Superior temporal gyrus (tissue), 1 donor: ENCODE data around the gene CKLF.
"Not testable (repeated sequence)": the region's sequence is repeated elsewhere in the genome, so short reads cannot be mapped to it uniquely, and the experiment has no call there.

Experiments
- DNase-seq: peaks from one replicate; pipeline ENCODE4 v3.0.0-alpha.2; 2016; ENCODE audit errors: extremely low spot score

Gene CKLF

DNA sequence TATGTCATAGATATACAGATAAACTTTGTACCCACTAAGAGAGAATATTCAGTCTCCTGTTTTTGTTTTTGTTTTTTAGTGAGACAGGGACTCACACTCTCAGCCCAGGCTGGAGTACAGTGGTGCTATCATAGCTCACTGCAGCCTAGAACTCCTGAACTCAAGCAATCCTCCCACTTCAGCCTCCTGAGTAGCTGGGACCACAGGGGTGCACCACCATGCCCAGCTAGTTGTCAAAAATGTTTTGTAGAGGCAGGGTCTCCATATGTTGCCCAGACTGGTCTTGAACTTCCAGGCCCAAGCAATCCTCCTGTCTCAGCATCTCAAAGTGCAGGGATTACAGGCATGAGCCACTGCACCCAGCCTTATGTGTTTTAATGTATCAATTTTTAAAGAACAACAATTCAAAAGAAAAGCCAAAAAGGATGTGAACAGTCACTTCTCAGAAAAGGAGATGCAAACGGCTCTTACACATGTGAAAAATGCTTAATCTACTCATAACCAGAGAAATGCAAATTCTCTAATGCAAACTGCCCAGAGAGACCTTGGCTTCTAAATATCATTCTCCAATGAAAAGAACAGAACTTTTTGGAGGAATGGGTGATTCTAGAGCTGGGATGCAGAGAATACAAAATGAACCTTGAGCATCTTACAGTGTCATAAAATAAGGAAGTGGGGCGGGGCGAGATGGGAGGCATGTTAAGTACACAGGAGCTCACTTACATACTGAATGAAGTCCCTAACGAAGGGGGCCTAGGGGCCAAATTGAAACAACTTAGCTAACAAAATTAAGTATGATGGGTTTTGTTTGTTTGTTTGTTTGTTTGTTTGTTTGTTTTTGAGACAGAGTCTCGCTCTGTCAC, 44.8 kb downstream of the CKLF start:
- DNase-seq, result no peak

DNA sequence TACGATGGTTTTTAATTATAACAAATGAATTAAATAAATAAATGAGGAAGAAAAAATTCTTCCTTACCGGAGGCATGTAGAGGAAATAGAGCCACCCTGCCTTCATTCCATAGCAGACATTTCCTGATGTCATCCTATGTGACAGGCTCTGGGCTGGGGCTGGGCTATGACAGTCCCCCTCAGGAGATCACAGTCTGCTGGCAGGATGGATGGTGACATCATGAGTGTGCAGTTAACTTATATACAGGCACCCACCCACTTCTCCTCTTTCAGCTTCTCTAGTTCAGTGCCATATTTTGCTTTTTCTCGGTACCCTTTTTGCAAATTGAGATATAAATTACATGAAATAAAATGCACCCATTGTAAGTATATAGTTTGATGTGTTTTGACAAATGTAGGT, 45.7 kb downstream of the CKLF start:
- no peak for DNase-seq

DNA sequence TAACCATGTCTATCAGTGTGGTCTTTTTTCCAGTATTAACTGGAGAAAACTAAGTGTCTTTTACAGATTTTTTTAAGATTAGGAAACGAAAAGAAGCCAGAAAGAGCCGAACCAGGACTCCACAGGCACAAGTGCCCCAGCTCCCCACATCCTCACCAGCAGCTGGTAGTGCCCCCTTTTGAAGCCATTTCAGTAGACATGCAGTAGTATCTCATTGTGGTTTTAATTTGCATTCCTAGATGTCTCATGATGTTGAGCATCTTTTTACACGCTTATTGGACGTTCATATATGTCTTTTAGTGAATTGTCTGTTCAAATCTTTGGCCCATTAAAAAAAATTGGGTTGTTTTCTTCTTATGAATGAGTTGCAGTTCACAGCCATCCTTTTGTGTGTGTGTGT, 47.4 kb downstream of the CKLF start:
- DNase-seq, result no peak

DNA sequence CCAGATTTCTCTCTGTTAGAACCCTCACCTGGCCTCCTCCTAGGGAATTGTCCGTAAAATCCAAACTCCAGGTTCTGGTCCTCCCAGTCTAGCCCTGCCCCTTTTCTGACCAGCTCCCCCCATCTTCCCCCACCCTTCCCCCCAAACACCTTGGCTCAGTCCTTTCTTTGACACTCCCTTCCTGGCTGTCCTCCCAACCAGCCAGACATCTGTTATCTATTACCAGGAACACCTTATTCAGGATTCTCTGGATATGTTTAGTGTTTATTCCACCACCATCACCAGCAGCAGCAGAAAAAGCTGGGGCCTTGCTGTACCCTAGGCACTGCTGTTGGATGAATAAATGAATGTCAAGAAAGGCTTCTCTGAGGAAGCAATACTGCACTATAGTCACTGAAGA, 48.1 kb downstream of the CKLF start:
- no peak for DNase-seq

DNA sequence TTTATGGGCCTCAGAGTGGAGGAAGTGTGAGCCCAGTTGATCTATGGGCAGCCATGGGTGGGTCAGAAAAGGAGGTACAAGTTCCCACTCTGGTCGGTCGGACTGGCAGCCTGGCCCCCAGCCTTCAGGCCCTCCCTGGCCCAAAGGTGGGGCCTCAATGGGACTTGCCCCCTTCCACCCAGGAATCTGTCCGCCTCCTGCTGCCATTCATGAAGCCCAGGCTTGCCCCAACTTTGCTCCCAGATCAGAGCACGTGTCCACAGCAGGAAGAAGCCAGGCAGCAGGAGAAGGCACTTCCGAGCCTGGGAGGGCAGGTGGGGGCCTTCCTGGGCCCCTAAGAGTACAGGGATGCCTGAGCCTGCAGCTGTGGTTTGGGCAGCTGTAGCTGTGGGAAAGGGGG, 49.1 kb downstream of the CKLF start:
- DNase-seq, result no peak

DNA sequence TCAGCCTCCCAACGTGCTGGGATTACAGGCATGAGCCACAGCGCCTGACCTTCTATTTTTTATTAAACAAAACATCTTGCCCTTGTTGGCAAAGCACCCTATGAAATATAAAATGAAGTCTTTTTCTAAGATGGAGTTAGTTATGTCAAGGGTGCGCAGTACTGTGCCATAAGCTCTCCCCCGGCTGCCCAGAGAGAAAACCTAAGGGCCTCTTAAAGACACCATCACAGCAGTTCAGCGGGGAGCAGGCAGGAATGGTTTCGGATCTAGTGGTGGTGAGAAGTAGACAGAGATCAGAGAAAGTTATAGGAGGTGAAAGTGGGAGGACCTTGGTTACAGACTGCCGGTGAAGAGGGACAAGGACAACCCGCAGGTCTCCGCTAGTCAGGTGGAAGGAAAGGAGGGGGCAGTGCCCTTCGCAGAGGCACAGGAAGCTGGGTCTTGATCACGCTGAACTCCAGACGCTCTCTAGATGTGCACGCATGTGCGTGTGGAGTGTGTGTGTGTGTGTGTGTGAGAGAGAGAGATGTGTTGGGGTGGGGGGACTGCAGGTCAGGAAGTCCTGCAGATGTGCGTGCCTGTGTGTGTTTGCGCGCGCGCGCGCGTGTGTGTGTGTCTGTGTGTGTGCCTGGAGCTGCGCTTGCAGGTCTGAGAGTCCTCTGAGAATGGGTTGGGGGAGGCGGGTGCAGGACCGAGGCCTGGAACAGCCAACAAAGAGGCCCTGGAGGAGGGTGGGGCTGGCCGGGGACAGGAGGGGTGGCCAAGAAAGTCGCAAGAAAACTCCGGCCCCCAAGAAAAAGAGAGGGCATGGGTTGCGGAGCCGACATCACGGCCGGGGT, 51.4 kb downstream of the CKLF start:
- no peak for DNase-seq

DNA sequence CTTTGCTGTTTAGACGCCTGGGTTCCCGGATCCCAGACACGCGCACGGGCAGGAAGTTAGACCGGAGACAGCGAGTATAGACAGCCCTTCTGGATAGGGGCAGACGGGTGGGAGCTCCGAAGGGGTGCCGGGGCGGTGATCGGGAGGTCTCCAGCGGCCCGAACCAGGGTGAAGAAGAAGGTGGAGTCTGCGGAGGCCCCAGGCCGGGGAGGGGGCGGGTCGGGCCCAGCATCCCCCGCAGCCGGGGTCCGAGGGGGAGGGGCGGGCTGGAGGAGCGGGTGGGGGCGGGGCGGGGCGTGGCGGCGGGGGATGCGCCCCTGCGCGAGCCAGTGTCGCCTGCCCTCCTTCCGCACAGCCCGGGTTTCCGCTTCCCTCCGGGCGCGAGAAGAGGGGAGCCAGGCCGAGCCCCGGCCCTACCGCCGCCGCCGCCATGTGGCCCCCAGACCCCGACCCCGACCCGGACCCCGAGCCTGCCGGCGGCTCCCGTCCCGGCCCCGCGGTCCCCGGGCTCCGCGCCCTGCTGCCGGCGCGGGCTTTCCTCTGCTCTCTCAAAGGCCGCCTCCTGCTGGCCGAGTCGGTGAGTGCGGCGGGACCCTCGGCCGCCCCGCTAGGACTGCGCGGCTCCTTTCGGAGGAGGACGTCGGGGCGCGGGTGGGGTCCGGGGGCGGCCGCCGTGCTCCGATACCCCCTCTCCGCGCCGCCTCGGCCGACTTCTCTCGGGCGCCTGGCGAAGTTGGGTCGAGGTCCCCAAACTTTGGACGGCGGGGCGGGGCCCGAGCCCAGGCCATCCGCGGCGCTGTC, 52.2 kb downstream of the CKLF start, which contains the start of gene CMTM3:
TSS of gene CMTM3 (plus strand) at position 329 of the 801 bp plus-strand sequence. CDS start at position 431, 102 bp downstream.
- DNase-seq, result no peak

DNA sequence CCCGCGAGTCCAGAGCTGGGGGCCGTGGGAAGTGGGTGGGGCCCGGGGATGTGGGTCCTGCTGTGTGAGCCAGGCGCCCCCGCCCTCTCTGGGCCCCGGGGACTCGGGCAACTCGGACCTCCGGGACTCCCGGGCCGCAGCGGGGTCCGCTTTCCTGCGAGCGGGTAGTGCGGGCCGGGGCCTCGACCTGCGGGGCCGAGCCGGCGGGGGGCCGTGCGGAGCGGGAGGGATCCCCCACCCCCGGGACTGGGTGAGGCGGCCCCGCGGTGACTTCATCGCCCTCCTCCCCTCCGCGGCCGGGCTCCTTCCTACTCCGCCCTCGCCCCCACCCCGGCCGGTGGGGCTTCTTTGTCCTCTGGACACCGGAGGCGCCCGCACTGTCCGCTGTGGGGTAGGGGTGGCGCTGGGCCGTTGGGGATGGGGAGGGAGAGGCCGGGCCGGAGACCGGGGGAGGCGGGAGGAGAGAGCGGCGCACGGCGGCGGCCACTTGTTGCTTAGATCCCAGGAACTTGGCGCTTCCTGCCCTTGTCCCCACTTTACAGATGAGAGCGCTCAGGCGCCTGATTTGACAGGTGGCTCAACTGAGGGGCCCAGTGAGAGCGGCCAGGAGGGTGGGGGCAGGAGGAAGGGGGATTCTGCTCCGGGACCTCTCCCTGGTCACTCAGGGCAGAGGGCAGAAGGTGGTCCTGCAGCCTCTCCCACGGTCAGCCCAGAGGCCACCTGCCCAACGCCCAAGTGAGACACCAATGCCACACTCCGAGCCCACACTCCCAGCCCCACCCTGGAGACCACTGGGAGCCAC, 53.0 kb downstream of the CKLF start:
- DNase-seq, result no peak

DNA sequence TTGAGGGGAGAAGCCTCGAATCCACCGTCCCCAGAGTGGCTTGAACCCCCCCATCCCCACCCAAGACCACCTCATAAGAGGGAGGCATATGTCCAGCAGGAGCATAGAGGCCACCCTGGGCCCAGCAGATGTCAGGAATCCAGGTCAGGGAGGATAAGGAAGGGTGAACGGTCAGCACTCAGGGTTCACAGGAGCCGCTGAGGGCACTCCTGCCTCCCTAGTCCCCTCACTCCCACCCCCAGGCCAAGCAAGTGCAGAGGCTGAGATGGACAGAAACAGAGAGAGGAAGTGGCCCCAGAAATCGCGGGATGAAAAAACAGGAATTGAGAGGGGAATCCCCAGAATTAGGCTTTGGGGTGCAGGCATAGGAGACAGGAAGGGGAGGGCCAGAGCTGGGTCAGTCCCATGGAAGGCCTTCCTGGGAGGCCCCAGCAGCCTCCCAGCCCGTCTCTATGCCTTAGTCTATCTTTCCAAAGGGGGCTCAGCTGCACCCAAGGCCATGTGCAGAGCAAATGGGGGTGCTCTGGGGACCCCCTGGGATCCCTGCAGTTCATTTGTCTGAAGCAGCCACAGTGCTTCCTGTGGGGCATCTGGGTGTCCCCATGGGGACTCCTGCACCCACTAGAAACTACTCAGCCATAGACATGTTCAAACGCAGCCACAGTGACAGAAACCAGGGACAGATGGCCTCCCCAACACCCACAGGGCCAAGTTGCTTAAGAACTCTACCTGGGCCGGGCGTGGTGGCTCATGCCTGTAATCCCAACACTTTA, 53.8 kb downstream of the CKLF start:
- no peak for DNase-seq

DNA sequence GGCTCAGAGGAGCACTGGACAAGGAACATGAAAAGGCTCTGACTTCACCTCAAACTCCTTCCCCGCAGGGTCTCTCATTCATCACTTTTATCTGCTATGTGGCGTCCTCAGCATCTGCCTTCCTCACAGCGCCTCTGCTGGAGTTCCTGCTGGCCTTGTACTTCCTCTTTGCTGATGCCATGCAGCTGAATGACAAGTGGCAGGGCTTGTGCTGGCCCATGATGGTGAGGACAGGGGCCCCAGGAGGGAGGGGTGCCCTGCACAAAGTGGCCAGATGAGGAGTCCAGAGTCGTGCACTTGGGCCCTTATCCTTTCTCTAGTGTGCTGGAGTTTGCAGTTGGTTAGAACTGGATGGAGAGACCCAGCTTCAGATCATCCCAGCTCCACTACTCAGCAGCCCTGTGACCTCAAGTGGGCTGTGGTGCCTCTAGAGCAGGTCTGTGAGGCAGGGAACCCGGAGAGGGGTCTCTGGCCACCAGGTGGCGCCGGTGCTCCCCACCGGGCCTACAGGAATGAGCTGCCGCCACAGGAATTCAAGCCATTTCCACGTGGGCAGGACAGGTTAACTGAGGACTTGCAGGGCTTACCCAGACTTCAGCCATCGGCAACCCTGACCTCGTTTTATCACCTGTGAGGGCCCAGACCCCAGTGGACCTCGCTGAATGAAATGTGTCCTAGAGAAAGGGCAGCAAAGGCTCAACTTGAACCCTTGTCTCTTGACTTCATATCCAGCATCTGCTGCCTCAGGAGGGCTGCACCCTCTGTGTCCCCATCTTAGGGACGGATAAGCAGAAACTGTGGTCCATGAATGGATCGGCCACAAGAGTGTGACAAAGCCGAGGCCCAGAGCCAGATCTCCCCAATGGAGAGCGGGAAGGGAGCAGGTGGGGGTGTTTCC, 56.1 kb downstream of the CKLF start:
- DNase-seq, result peak; percentile 82

DNA sequence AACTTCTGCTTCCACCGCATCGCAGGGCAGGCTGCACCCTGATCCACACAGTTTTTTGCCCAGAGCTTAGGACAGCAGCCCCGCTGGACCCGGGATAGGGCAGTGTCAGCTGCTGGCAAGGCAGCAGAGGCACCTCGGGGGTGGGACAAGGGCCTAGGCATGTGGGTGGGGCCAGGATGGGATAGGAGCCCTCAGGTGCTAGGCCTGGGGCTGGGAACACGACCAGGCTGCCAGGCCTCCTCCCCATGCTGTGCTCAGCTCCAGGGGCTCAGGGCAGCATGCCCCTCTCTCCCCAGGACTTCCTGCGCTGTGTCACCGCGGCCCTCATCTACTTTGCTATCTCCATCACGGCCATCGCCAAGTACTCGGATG, 56.7 kb downstream of the CKLF start:
- no peak for DNase-seq

DNA sequence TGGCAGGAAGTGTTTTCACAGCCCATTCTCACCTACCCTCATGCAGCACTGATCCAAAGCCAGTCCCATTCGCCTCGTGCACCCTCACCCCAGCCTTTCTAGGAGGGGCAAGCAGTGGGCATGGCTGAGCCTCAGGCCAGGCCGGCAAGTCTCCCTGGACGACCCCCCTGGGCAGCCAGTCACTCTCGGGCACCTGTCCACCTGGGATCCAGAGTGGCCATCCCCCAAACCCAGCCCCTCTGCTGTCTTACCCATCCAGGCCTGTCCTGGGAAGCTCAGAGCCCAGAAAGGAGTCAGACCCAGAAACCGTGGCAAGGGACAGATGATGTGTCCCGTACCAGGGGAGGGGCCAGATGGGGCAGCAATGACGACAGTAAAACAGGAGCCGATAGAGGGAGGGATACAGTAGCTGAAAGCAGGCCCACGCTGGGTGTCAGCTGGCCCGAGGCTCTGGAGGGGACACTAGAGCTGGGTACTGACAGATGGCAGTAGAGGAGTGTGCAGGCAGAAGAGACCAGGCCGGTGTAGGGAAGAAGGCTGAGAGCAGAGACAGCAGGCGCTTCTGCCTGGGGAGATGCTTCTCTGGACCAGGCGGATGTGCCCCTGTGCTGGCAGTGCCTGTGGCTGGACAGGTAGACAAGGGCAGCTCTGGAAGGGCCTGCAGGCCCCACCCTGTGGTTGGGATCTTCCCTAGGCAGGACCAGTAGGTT, 57.9 kb downstream of the CKLF start:
- no peak for DNase-seq

DNA sequence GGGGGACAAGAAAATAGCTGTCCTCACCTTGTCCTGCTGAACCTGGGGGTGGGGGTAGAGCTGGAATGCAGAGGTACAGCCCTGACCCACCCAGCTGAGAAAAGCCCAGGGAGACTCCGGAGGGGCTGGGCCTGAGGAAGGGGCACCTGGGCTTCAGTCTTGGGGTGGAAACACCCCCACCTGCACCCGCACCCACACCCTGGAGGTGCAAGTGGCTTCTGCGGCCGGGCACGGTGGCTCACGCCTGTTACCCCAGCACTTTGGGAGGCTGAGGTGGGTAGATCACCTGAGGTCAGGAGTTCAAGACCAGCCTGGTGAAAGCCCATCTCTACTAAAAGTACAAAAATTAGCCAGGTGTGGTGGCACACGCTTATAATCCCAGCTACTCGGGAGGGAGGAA, 59.5 kb downstream of the CKLF start:
- not testable (repeated sequence) for DNase-seq

DNA sequence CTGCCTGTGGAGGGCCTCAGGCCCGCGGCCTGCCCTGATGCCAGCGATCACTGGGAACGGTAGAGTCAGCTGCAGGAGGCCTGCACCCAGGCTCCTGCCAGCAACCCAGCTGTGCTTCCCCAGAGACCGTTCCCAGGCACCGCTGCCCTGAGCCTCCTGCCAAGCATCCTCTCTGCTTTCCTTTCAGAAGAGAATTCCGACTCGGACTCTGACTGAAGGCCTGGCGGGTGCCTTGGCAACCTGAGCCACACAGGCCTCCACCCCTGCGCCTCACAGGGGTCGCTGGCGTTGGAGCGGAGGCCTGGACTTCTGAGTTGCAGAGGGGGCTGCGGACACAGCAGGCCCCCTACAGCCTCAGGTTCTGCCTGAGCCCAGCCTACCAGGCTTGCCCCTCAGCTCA, 60.0 kb downstream of the CKLF start:
- DNase-seq, result peak; percentile 21

DNA sequence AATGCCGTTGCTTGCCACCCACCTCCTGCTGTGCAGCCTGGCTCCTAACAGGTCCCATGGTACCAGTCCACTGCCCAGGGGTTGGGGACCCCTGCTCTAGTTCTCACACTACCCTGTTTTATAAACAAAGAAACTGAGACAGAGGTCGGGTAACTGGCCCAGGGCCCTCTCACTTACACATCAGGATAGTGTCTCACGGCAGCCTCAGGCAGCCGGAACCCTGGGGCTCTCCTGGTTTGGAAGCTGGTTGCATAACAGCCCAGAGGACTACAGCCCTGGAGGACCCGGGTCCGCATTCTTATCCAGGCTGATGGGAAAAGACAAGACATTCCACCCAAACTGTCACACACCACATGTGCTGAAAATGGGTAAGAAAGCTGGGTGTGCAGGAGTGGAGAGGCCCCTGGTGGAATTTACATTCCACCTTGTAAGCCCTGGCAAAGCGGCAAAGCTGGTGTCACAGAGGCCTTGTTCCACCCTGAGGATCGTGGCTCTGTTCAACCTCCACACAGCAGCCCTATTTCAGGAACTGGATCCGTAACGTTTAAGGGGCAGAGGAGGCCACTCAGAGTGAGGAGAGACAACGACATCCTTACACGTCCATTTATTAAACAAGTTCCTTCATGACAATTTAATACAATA, 61.9 kb downstream of the CKLF start:
- no peak for DNase-seq
